CD14-positive monocyte (primary cell): ENCODE measurements around the gene OSBPL6. TPM values are rescaled to one million over a fixed set of nuclear protein-coding genes. Genes with fewer than 3 reads are reported as not detected.

ENCODE experiments used
- DNase-seq, 3 donors: peaks; one replicate each; pipeline ENCODE4 v3.0.0-alpha.2; 2011 to 2022
- H2AFZ ChIP-seq: 2 replicates; pipeline ENCODE4 v1.6.0; 2012; ENCODE audit warnings: mild to moderate bottlenecking, low read depth, low read length, inconsistent platforms; ENCODE audit not compliant: insufficient read depth, poor library complexity, severe bottlenecking
- H3K27ac ChIP-seq, 2 donors: 1 replicate in 1 of 2; 2 replicates in 1 of 2; pipeline ENCODE4 v1.5.1; 2012 to 2013; ENCODE audit warnings: low read length in 2 of 2, control low read depth in 1 of 2, inconsistent platforms in 1 of 2, low read depth in 1 of 2, mild to moderate bottlenecking in 1 of 2
- H3K27me3 ChIP-seq, 2 donors: one replicate each; pipeline versions ENCODE4 v1.6.0 to v1.6.1; 2011 to 2013; ENCODE audit warnings: low read length in 2 of 2; ENCODE audit not compliant: control insufficient read depth in 2 of 2, insufficient read depth in 2 of 2
- H3K36me3 ChIP-seq, 2 donors: replicated peaks in 1 of 2; 1 replicate in 1 of 2; 2 replicates in 1 of 2; pipeline versions ENCODE4 v1.5.1 to v1.6.1; 2012 to 2013; ENCODE audit warnings: low read length in 2 of 2, control low read depth in 1 of 2, inconsistent platforms in 1 of 2, mild to moderate bottlenecking in 1 of 2; ENCODE audit not compliant: insufficient read depth in 2 of 2, control insufficient read depth in 1 of 2
- H3K4me1 ChIP-seq, 2 donors: 1 replicate in 1 of 2; 2 replicates in 1 of 2; pipeline versions ENCODE4 v1.5.1 to v1.6.1; 2012 to 2013; ENCODE audit warnings: low read length in 2 of 2, control low read depth in 1 of 2, inconsistent platforms in 1 of 2, mild to moderate bottlenecking in 1 of 2, moderate library complexity in 1 of 2; ENCODE audit not compliant: insufficient read depth in 2 of 2, control insufficient read depth in 1 of 2
- H3K4me2 ChIP-seq: replicated peaks from 2 replicates; pipeline ENCODE3; 2012; ENCODE audit warnings: low read length, moderate library complexity, mild to moderate bottlenecking; ENCODE audit not compliant: poor library complexity, severe bottlenecking; ENCODE audit errors: extremely low read depth
- H3K4me3 ChIP-seq, 3 experiments: fragments of 200-600 bp in 1 of 3; sonication (generic) in 1 of 3; replicated peaks in 1 of 3; 1 replicate in 2 of 3; 2 replicates in 1 of 3; pipeline ENCODE4 v1.5.1; 2011 to 2013; ENCODE audit warnings: low read length in 3 of 3, mild to moderate bottlenecking in 3 of 3, control low read depth in 2 of 3, low read depth in 2 of 3, inconsistent platforms in 1 of 3, moderate library complexity in 1 of 3
- H3K79me2 ChIP-seq: 2 replicates; pipeline ENCODE4 v1.6.0; 2012; ENCODE audit warnings: mild to moderate bottlenecking, control low read depth, inconsistent platforms, low read length, moderate library complexity; ENCODE audit not compliant: insufficient read depth
- H3K9ac ChIP-seq: 2 replicates; pipeline ENCODE4 v1.6.0; 2017; ENCODE audit warnings: low read length, mild to moderate bottlenecking; ENCODE audit not compliant: insufficient read depth, poor library complexity, severe bottlenecking
- H3K9me3 ChIP-seq, 2 donors: replicated peaks in 1 of 2; 1 replicate in 1 of 2; 2 replicates in 1 of 2; pipeline versions ENCODE4 v1.5.1 to v1.6.1; 2012 to 2013; ENCODE audit warnings: low read length in 2 of 2, control low read depth in 1 of 2; ENCODE audit not compliant: control insufficient read depth in 1 of 2, insufficient read depth in 1 of 2
- H4K20me1 ChIP-seq: 2 replicates; pipeline ENCODE4 v1.6.0; 2012; ENCODE audit warnings: mild to moderate bottlenecking, low read length, control low read depth, moderate library complexity; ENCODE audit not compliant: insufficient read depth
- H3K27ac Mint-ChIP-seq, 7 donors: one replicate each; pipeline ENCODE4 v1.8.0; 2020; ENCODE audit warnings: mild to moderate bottlenecking in 7 of 7, mixed read lengths in 7 of 7, moderate library complexity in 6 of 7, inconsistent platforms in 2 of 7
- H3K27me3 Mint-ChIP-seq, 3 donors: one replicate each; pipeline ENCODE4 v1.8.0; 2021 to 2022; ENCODE audit warnings: low read depth in 3 of 3, mild to moderate bottlenecking in 3 of 3, mixed read lengths in 3 of 3, moderate library complexity in 3 of 3, inconsistent platforms in 1 of 3
- H3K36me3 Mint-ChIP-seq, 2 donors: one replicate each; pipeline ENCODE4 v1.8.0; 2020; ENCODE audit warnings: mixed read lengths in 2 of 2, inconsistent platforms in 1 of 2, mild to moderate bottlenecking in 1 of 2
- H3K4me1 Mint-ChIP-seq: one replicate; pipeline ENCODE4 v1.8.0; 2020; ENCODE audit warnings: mild to moderate bottlenecking, mixed read lengths
- H3K4me3 Mint-ChIP-seq, 2 donors: one replicate each; pipeline ENCODE4 v1.8.0; 2020; ENCODE audit warnings: mild to moderate bottlenecking in 2 of 2, mixed read lengths in 2 of 2, moderate library complexity in 1 of 2
- H3K9me3 Mint-ChIP-seq, 7 donors: one replicate each; pipeline ENCODE4 v1.8.0; 2020 to 2022; ENCODE audit warnings: mixed read lengths in 7 of 7, mild to moderate bottlenecking in 6 of 7, moderate library complexity in 6 of 7, inconsistent platforms in 2 of 7
- CTCF ChIP-seq: fragments of 200-600 bp; IDR thresholded peaks from one replicate; pipeline ENCODE4 v1.8.0; 2022; ENCODE audit warnings: antibody characterized with exemption, mild to moderate bottlenecking
- WGBS: methylation state at CpG from one replicate; pipeline ENCODE4 v1.1.5; 2013; ENCODE audit warnings: missing lambda C conversion rate; ENCODE audit not compliant: insufficient coverage; 5-methylcytosine and 5-hydroxymethylcytosine counted together
- intact Hi-C, 2 donors: fragments of 100-400 bp; cut with micrococcal nuclease; formaldehyde crosslinking; loops; one replicate each; pipeline versions ENCODE4 v1.15.0 to v1.15.1; 2023
- polyA plus RNA-seq, 3 donors: library from polyadenylated mRNA; depleted of rRNA in 1 of 3; unstranded in 2 of 3; stranded (reverse) in 1 of 3; fragments of 300-500 nt in 2 of 3; fragments of >200 nt in 1 of 3; fragmentation: Illumina TruSeq in 2 of 3; gene quantifications; 1 replicate in 2 of 3; 2 replicates in 1 of 3; pipeline ENCODE4 v1.2.3, GENCODE V29; 2012 to 2021

The OSBPL6 gene
- polyA plus RNA-seq, 3 donors = not detected

- intact Hi-C loops = no loop called here
Measured at GRCh38 chr2:178247250-178247649, 52.9 kb downstream of the OSBPL6 start.

GRCh38 chr2:178250429-178250828 is 56.1 kb downstream of the OSBPL6 start:
- Histone ChIP-seq H3K79me2 (no peaks in the 10 kb centered on the region), H3K9me3 (no peaks in the 10 kb centered on the region), H3K27ac (no peak overlapping the region), H3K9ac (no peak overlapping the region), H3K4me3 (no peak overlapping the region), H4K20me1 (no peaks in the 10 kb centered on the region), H3K36me3 (no peaks in the 10 kb centered on the region), H2AFZ (peak overlapping the region; percentile 24), H3K4me1 (no peaks in the 10 kb centered on the region), H3K27me3 (no peaks in the 10 kb centered on the region), H3K4me2 (no peak overlapping the region)
- peaks cover 0 to 3% (median 2%) of the 10 kb centered on the region in 3 donors for H3K27me3 Mint-ChIP-seq
- TF ChIP-seq CTCF = no peak
- WGBS = 13% methylated on average over 4 of the region's 6 CpGs
- intact Hi-C loops = no loop called here
- no peak for DNase-seq
- H3K4me1 Mint-ChIP-seq = peaks cover 5% of the 10 kb centered on the region
- no peaks in the 10 kb centered on the region for H3K36me3 Mint-ChIP-seq
- H3K4me3 Mint-ChIP-seq = no peak overlapping the region
- H3K27ac Mint-ChIP-seq = no peak overlapping the region
- peaks cover 0 to 3% (median 0%) of the 10 kb centered on the region in 7 donors for H3K9me3 Mint-ChIP-seq

More at GRCh38 chr2:178247250-178247649, 52.9 kb downstream of the OSBPL6 start:
- Histone ChIP-seq H3K36me3 (no peaks in the 10 kb centered on the region), H3K9me3 (no peaks in the 10 kb centered on the region), H3K9ac (no peak overlapping the region), H4K20me1 (no peaks in the 10 kb centered on the region), H3K4me3 (no peak overlapping the region), H2AFZ (no peak overlapping the region), H3K27ac (no peak overlapping the region), H3K27me3 (no peaks in the 10 kb centered on the region), H3K4me2 (no peak overlapping the region), H3K4me1 (no peaks in the 10 kb centered on the region), H3K79me2 (no peaks in the 10 kb centered on the region)
- DNase-seq = no peak
- WGBS = 57% methylated on average over 1 of the region's 1 CpG
- peaks cover 5% of the 10 kb centered on the region for H3K4me1 Mint-ChIP-seq
- H3K27ac Mint-ChIP-seq = no peak overlapping the region
- no peak for TF ChIP-seq CTCF
- peaks cover 0 to 4% (median 3%) of the 10 kb centered on the region in 3 donors for H3K27me3 Mint-ChIP-seq
- H3K36me3 Mint-ChIP-seq = no peaks in the 10 kb centered on the region
- H3K9me3 Mint-ChIP-seq = no peaks in the 10 kb centered on the region
- H3K4me3 Mint-ChIP-seq = no peak overlapping the region
